ENCODE data around the gene ANKAR. TPM values are rescaled to one million over a fixed set of nuclear protein-coding genes. Genes with fewer than 3 reads are reported as not detected.
"Not testable (repeated sequence)": the region's sequence is repeated elsewhere in the genome, so short reads cannot be mapped to it uniquely, and the experiment has no call there.

The ANKAR gene
- total RNA-seq, 1 experiment from 2014 or later, result 2.0 TPM

DNA sequence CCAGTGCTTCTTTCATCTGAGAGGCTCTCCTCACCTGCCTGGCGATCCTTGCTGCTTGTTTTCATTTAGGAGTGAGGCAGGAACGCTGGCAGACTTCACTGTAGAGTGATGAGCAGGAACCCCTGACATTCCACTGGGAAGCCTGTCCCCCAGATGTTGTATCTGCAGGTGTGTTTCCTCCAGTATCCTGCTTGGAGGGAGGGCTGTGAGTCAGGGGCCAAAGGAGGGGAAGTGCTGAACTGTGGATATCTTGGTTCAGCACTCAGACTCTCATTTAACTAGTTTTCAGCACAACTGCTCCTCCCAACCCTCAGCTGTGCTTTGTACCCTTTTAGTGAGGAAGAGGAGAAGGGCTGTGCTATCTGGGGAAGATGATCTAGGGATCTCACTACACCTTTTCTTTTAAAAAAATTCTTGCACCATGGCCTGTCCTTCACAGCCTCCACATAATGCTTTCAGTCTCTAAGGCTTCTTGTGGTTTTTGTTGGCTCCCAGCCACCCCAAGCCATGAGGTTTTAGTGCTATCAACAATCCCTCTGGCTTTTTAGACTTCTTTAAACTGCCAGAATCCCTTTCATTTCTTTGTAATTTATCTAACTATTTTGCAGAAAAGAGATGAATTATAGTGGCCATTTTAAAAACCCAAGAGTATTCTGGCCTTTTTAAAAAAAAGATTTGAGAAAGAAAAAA, 11.2 kb downstream of the ANKAR start:
- no peak overlapping the region for H4K8ac ChIP-seq (replicated peaks; ENCODE audit: insufficient read length, low read depth, low read length)
- DNase-seq, result peak; percentile 43

DNA sequence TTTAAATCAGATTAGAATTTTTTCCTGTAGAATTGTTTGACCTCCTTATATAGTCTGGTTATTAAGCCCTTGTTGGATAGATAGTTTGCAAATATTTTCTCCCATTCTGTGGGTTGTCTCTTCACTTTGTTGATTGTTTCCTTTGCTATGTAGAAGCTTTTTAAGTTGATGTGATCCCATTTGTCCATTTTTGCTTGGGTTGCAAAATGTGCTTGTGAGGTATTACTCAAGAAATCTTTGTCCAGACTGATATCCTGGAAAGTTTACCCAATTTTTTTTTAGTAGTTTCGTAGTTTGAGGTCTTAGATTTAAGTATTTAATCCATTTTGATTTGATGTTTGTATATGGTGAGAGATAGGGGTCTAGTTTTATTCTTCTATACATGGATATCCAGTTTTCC, 13.3 kb downstream of the ANKAR start:
- H3K27ac ChIP-seq (ENCODE audit: insufficient read length, low read depth, low read length); DNase-seq; H3K79me1 ChIP-seq (ENCODE audit: insufficient read depth, low read depth, low read length, poor library complexity, severe bottlenecking); H4K8ac ChIP-seq (replicated peaks; ENCODE audit: insufficient read length, low read depth, low read length); H4K20me1 ChIP-seq (ENCODE audit: control insufficient read depth, insufficient read depth, insufficient read length); H2BK120ac ChIP-seq (ENCODE audit: low read depth, low read length, poor library complexity, severe bottlenecking); H3K4me3 Mint-ChIP-seq; H3K23ac ChIP-seq (ENCODE audit: insufficient read length, low read depth, low read length); H3K4me1 ChIP-seq (ENCODE audit: insufficient read depth, low read length); H3K9ac ChIP-seq (ENCODE audit: extremely low read depth, insufficient read length, low read length); H3K4me2 ChIP-seq (ENCODE audit: insufficient read depth, insufficient read length, low read length); H3T11ph ChIP-seq (ENCODE audit: low read length); H4K91ac ChIP-seq (ENCODE audit: insufficient read length, low read depth, low read length); H3K79me2 ChIP-seq (ENCODE audit: insufficient read depth, low read length); H3K27me3 ChIP-seq (ENCODE audit: insufficient read depth, low read length); H2BK5ac ChIP-seq (ENCODE audit: insufficient read length, low read length); H3K23me2 ChIP-seq (ENCODE audit: insufficient read length, low read depth, low read length, poor library complexity, severe bottlenecking); H2AFZ ChIP-seq (ENCODE audit: low read length); H3K27ac Mint-ChIP-seq; H4K5ac ChIP-seq (ENCODE audit: insufficient read length, low read depth, low read length); H3K4ac ChIP-seq (ENCODE audit: low read depth, low read length); H2BK15ac ChIP-seq (ENCODE audit: low read depth, low read length); H3K18ac ChIP-seq (ENCODE audit: insufficient read length, low read depth, low read length); H2AK5ac ChIP-seq (ENCODE audit: insufficient read length, low read length); H2BK12ac ChIP-seq (ENCODE audit: insufficient read length, low read depth, low read length); H3K56ac ChIP-seq (ENCODE audit: insufficient read length, low read depth, low read length); H3K9me3 ChIP-seq (ENCODE audit: control insufficient read depth, low read depth, low read length); H3K36me3 Mint-ChIP-seq (ENCODE audit: insufficient read depth in 1 of 3, low read depth in 3 of 3); H3K9me3 Mint-ChIP-seq; H3K4me1 Mint-ChIP-seq; H2BK20ac ChIP-seq (ENCODE audit: low read depth, low read length, poor library complexity, severe bottlenecking); H3K27me3 Mint-ChIP-seq (ENCODE audit: low read depth); H3K14ac ChIP-seq (ENCODE audit: insufficient read depth, low read length): not testable (repeated sequence)
- no CpG with 5 or more reads among the region's 1 CpG for WGBS (ENCODE audit: extremely low coverage, insufficient read length, low lambda C conversion rate)

More for the DNA sequence above, 11.2 kb downstream of the ANKAR start:
- H3K4me3 Mint-ChIP-seq, result no peak overlapping the region
- Histone ChIP-seq H2BK12ac (ENCODE audit: insufficient read length, low read depth, low read length) (no peak overlapping the region), H3K4me1 (ENCODE audit: insufficient read depth, low read length) (no peaks in the 10 kb centered on the region; the same call in 1 of the 2 replicates), H4K91ac (ENCODE audit: insufficient read length, low read depth, low read length) (no peak overlapping the region), H2BK5ac (ENCODE audit: insufficient read length, low read length) (no peak overlapping the region), H3K4me2 (ENCODE audit: insufficient read depth, insufficient read length, low read length) (no peak overlapping the region), H4K5ac (ENCODE audit: insufficient read length, low read depth, low read length) (peak overlapping the region; percentile 84), H2BK15ac (ENCODE audit: low read depth, low read length) (no peak overlapping the region), H2BK20ac (ENCODE audit: low read depth, low read length, poor library complexity, severe bottlenecking) (no peak overlapping the region), H3K9me3 (ENCODE audit: control insufficient read depth, low read depth, low read length) (no peaks in the 10 kb centered on the region), H3K18ac (ENCODE audit: insufficient read length, low read depth, low read length) (no peak overlapping the region), H4K20me1 (ENCODE audit: control insufficient read depth, insufficient read depth, insufficient read length) (no peaks in the 10 kb centered on the region), H3K14ac (ENCODE audit: insufficient read depth, low read length) (no peak overlapping the region; the same call in 1 of the 2 replicates), H2BK120ac (ENCODE audit: low read depth, low read length, poor library complexity, severe bottlenecking) (no peak overlapping the region), H2AFZ (ENCODE audit: low read length) (peak overlapping the region; percentile 32), H3K23ac (ENCODE audit: insufficient read length, low read depth, low read length) (no peak overlapping the region), H3K79me1 (ENCODE audit: insufficient read depth, low read depth, low read length, poor library complexity, severe bottlenecking) (no peaks in the 10 kb centered on the region), H2AK5ac (ENCODE audit: insufficient read length, low read length) (no peak overlapping the region), H3K79me2 (ENCODE audit: insufficient read depth, low read length) (no peaks in the 10 kb centered on the region), H3K4ac (ENCODE audit: low read depth, low read length) (no peak overlapping the region), H3K9ac (ENCODE audit: extremely low read depth, insufficient read length, low read length) (no peak overlapping the region), H3K56ac (ENCODE audit: insufficient read length, low read depth, low read length) (no peak overlapping the region), H3K27ac (ENCODE audit: insufficient read length, low read depth, low read length) (no peak overlapping the region), H3T11ph (ENCODE audit: low read length) (peak overlapping the region; percentile 67), H3K23me2 (ENCODE audit: insufficient read length, low read depth, low read length, poor library complexity, severe bottlenecking) (no peaks in the 10 kb centered on the region), H3K27me3 (ENCODE audit: insufficient read depth, low read length) (no peaks in the 10 kb centered on the region)
- no peak for TF ChIP-seq CTCF (conservative IDR thresholded peaks at IDR 0.05)
- WGBS (ENCODE audit: extremely low coverage, insufficient read length, low lambda C conversion rate), result no CpG with 5 or more reads among the region's 2 CpGs
- peak overlapping the region in 2 of 3 experiments; percentile 59 to 61; a peak in 3 of 7 replicates for H3K27ac Mint-ChIP-seq
- H3K4me1 Mint-ChIP-seq, result peaks cover 0 to 7% of the 10 kb centered on the region in 2 experiments; a peak in 3 of 4 replicates
- H3K27me3 Mint-ChIP-seq (ENCODE audit: low read depth), result no peaks in the 10 kb centered on the region
- no peaks in the 10 kb centered on the region for H3K9me3 Mint-ChIP-seq
- H3K36me3 Mint-ChIP-seq (ENCODE audit: insufficient read depth in 1 of 3, low read depth in 3 of 3), result no peaks in the 10 kb centered on the region
